A549 treated with CORT108297 at 1 μM for 4 hours (cell line): ENCODE measurements around the gene SPATA4. TPM values are rescaled to one million over a fixed set of nuclear protein-coding genes. Genes with fewer than 3 reads are reported as not detected.

ENCODE experiments used
- total RNA-seq: library from RNA; stranded (reverse); fragments of 200-300 nt; extraction: Qiagen RNA extraction; gene quantifications from 5 replicates; pipeline ENCODE4 v1.2.3, GENCODE V29; 2022

Gene SPATA4
- 0.17 to 0.31 TPM (median 0.26 TPM) in 4 of 5 replicates, not detected in the other for total RNA-seq

DNA sequence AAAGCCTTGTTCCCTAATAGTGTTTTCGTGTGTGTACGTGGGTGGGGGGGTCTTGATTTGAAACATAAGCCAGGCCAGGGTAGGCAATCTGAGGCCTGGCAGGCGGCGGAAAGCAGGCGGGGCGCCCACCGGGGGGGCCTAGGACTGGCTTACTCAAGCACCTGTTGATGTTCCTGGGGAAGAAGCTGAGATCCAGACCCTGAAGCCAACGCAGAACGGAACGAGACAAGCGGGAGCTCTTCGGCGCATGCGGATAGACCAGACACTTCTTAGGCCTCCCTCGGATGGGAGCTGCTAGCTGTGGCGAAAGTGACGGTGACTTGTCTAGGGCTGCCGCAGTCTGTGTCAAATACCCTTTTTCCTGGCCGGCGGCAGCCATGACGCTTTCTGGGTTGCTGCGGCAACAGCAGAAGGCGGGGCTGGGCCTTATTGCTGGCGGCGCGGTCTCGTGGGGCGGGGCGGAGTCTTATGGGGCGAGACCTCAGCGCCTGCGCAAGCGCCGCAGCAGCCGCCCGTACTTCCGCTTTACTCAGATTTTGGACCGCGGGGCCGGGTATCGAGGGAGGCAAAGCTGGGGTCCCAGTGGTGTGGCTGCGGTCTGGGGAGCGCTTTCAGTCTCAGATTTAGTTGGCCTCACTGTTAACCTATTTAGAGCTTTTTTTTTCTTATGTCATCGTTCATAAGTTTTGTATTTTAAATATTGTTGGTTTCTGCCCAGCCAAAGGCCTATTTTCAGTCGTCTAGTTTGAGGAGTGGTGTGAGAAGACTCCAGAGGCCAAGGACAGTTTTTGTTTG is at the start of gene SPATA4:
Gene SPATA4 (minus strand): TSS at position 402 of the 795 bp plus-strand sequence. CDS start 23 bp downstream, at position 379.

Other genes with a start within 250 kb of the SPATA4 start
- 1.4 to 2.2 TPM (median 1.9 TPM) in 5 replicates for gene WDR17, start 129.7 kb downstream of the SPATA4 start, total RNA-seq
- gene ASB5, start 73.6 kb upstream of the SPATA4 start, total RNA-seq, result 0.02 to 0.09 TPM (median 0.08 TPM) in 3 of 5 replicates, not detected in the others
- 30.5 to 45.4 TPM (median 38.9 TPM) in 5 replicates for gene SPCS3, start 124.4 kb upstream of the SPATA4 start, total RNA-seq